GM21526 (cell line): ENCODE measurements around the gene JADE1.

Experiments used
- ATAC-seq: cut with Tn5 transposase; IDR thresholded peaks from one replicate; pipeline ENCODE4 v1.9.1; 2021; ENCODE audit warnings: moderate library complexity; ENCODE audit not compliant: unreplicated experiment, low FRiP score

JADE1 gene

DNA sequence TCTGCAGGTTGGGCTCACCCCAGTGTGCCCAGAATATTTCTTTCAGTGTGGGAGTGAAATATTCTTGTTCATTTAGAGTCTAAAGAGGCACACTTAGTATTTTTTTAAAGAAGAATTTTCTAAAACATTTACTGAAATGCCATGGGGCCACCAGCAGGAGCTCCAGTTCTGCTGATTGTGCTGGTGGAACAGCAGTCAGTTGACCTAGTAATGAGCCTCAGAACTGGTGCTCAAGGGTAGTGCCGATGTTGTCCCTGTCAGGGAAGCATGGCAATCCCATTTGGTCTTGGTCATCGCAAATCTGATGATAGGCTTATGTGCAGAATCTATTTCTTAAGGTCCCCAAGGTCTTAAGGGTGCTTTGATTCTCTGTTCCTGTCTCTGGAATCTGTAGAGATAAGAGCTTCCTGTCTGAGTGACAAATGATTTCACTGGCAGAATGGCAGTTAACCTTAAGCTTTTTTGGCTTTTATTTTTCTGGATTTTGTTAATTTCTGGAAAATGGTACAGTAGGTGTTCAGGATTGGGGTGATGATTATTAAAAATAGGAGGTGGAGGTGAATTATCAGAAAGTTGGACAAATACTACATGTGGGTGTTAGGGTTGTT, 31.3 kb downstream of the JADE1 start:
- no peak for ATAC-seq

DNA sequence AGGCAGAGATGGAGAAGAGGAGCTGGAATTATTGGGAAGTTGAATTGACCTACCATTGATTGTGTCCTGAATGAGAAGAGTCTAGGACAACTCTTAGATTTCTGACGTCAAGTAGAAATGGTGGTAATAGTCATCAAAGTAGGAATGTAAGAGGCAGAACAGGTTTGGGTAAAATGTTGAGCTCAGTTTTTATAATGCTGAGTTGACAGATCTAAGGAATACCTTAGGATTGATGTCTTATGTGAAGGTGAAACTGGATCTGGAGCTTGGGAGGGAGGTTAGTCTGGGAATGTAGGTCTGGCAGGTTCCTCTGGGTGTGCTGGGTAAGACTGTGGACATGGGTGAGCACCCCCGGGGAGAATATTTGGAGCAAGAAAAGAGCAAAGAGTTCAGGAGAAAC, 31.9 kb downstream of the JADE1 start:
- no peak for ATAC-seq

DNA sequence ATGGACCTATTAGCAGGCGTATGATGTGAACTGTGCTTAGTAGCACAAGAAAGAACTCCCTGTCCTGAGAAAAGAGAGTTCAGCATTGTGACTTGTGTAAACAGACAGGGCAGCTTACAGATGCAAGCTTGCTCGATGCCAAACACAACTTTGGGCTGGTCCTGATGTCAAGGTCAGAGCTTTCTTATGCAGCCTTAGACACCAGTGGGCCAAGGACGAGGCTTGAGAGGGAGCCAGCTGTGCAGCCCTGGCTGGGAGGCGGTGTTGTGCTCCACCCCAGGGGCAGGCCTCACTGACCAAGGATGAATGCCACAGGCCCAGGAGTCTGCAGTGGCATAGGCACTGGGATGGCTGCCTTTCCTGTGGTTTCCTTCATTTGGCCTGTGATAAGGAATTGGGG, 35.4 kb downstream of the JADE1 start:
- ATAC-seq = no peak

DNA sequence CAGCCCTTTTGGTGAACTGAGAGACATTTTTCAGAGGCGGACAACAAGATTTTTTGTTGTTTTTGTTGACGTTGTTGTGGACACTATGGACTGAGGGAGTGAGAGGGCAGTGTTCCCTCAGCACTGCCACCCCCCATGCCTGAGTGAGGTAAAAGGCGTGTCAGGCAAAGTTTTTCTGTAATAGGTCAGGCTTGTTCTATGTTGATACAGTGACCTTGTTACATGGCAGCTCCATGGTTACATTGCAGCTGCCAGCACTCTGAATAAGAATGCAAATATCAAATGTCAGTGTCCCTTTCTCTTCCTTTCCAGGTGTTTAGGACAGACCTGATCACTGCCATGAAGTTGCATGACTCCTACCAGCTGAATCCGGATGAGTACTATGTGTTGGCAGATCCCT, 36.6 kb downstream of the JADE1 start:
- no peak for ATAC-seq

DNA sequence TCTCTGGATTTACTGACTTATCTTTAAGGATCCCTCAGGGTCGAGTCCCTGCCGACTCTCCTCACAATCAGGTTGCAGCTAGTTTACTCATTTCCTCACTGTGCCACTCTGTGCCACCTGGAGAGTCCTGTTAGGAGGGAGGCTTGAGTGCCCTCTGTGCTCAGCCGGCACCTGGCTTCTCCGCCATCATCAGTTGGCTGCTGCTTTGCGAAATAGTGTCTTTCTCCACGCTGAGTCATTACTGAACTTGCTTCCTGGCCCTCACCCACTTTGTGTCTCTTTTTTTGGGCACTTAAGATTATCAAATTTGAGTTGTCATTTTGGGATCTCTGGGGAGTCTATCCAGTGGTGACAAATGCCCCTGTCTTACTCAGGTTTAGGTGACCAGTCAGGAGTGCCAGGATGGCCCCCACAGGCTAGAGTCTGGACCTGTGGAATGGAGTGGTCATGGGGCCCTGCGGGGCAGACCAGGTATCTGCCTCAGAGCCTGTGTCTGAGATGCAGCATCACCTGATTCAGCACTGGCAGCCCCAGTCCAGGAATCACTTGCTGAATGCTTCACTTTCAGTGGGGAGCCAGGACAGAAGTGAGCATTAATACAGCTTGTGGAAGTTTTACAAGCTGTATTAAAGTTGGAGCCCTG, 37.7 kb downstream of the JADE1 start:
- no peak for ATAC-seq

DNA sequence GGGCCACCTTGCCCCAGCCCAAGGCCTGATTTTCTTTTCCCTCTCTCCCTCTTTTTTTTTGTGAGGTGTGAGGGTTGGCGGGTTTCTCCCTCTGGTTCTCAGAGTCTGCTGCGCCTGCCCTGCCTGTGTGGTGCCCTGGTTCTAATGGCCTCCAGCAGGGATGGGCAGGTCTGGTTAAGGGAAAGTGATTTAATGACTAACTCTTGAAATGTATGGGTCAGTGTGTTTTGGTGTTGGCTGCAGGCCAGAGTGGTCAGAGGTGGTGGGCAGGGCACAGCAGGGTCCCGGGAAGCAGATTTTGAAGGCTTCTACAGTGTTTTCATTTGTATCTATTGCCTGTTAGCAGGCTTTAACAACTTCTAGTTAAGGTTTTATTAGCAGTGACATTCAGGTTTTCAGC, 39.0 kb downstream of the JADE1 start:
- ATAC-seq = no peak

DNA sequence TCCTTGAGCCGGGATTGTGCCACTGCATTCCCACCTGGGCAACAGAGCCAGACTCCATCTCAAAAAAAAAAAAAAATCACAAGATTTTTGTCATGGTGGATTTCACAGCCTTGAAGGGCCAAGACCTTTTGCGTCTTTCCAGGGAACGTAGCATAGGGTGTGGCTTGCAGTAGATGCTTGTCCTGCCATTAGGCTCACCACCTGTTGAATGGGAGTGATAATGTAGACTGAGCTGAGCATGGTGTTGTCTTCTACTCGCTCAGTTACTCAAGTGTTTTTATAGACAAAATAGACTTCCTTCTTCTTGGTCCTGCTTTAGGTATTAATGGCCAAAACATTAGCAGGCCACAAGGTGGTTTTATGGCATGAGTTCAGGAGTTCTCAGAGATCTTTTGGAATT, 40.8 kb downstream of the JADE1 start:
- no peak for ATAC-seq

DNA sequence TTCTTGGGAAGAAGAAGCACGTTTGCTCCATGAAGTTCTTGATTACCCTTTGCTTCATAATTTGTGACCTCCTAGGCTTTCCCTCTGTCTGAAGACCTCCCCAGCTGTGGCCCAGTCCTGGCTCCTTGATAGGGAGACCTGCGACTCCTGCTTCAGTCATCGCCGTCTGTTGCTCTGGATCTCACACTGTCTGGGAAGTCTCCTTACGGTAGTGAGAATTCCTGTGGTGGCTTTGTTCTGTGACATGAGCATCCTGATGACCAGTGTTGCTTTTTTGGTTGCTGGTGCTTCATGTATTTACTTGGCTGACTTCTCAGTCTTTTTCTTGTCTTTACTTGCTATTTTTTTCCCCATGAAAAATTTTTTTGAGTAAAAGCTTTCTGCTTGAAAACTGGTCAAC, 44.2 kb downstream of the JADE1 start:
- ATAC-seq = no peak

DNA sequence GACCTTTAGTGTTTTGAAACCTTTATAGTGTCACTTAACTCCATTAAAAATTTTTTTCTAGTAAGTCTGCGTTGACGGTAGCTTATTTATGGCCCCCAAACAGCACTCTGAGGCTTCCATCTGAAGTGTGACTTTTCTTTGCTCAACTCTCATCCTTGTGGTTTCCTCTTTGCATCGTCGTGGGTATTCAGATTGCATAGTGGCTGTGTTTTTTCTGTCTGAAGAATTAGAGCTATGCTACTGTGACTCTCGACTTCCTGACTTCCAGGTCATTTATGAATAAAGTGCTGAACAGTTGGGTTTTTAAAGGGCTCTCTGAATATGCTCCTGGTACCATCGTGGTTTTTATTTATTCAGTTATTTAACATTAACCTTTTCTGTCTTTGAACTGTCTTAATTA, 44.9 kb downstream of the JADE1 start:
- ATAC-seq = peak; percentile 52

DNA sequence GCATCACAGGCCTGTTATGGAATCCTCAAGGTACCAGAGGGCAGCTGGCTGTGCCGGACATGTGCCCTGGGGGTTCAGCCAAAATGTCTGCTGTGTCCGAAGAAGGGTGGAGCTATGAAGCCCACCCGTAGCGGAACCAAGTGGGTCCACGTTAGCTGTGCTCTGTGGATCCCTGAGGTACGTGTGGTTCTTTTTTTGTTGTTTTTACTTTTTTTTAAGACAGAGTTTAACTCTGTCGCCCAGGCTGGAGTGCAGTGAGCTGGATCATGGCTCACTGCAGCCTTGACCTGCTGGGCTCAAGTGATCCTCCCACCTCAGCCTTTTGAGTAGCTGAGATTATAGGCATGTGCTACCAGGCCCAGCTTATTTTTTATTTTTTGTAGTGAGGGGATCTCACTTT, 46.1 kb downstream of the JADE1 start:
- no peak for ATAC-seq

DNA sequence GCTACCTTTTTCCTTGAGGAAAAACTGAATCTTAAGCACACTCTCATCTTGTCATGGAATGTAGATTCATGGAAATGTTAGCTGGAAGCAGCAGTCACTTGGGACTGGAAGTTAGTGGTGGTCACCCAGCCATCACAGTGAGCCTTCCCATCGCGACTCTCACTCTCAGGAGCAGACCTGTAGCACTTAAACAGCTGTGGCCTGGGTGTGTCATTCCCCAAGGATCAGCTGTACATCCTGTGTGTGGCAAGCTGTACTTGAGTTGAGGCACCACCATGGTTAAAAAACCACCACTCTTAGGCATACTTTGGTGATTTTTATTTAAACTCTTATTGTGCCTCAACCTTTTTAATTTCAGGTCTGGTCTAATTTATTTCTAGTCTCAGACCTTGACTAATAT, 46.7 kb downstream of the JADE1 start:
- no peak for ATAC-seq

DNA sequence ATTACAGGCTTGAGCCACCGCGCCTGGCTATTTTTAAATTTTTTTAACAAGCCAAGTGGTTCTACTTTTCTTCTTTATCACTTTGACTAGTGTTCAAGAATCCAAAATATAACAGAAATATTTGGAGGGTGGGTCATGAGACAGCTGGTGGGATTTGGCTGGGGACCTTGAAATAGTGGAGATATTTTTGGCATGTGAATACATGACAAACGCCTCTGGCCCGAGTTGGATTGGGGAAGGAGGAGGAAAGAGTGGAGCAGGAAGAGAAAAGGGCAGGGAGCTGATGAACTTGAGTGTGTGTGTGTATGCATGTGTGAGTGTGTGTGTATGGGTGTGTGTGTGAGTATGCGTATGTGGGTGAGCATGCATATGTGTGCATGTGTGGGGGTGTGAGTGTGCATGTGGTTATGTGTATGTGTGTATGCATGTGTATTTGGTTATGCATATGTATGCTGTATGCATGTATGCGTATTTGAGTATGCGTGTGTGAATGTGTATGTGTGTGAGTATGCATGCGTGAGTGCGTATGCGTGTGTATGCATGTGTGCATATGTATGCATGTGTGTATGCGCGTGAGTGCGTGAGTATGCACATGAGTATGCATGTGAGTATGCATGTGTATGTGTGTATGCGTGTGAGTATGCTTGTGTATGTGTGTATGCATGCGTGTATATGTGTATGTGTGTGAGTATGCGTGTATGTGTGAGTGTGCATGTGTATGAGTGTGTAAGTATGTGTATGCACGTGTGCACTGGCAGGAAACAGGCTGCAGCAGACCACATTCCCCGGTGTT, 49.6 kb downstream of the JADE1 start:
- ATAC-seq = no peak

DNA sequence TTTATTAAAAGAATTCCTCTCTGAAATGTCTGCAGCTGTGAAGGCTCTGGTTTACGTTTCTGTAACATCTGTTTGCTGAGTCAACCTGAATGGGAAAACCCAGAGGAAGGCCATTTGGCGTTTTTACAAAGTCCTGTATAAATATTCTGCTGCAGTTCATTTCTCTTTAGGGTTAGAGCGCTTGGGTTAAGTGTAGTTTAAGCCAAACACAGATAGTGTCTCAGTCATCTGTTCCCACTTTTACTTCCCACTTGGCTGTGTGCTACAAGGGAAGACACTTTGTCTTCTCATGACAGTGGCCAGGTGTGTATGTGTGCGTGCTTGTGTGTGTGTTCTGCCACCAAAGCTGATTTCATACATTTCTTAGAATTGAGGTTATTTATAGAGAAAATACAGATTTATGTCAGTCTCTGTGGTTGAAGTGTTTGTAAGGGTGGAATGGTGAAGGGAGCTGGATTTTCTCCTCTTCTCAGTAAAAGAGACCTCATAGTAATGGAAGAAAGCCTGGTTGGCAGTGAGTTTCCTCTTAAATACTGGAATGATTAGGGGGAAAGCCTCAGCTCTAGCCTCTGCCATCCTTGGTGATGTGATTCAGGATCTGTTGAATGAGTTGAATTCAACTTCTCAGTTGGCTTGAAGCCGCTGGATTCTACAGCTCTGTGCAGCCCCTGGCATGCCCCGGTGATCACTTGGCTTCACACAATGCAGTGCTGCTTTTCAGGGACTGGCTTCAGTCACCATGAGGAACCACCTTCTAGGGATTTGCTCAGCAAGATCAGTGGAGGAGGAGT, 50.6 kb downstream of the JADE1 start:
- no peak for ATAC-seq

DNA sequence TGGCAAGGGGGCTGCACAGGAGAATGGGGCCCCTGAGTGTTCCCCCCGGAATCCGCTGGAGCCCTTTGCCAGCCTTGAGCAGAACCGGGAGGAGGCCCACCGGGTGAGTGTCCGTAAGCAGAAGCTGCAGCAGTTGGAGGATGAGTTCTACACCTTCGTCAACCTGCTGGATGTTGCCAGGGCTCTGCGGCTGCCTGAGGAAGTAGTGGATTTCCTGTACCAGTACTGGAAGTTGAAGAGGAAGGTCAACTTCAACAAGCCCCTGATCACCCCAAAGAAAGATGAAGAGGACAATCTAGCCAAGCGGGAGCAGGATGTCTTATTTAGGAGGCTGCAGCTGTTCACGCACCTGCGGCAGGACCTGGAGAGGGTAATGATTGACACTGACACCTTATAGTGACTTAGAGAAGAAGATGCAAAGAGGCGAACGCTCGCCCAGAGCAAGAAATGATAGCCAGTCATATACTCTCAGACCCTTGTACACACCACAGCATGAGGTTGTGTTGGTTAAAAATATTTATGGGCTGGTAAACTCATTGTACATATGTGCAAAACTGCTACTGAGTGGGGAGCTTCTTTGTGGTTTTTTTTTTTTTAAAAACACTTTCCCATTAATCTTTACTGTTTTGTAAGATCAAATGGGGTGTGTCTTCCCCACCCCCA, 52.5 kb downstream of the JADE1 start:
- no peak for ATAC-seq

DNA sequence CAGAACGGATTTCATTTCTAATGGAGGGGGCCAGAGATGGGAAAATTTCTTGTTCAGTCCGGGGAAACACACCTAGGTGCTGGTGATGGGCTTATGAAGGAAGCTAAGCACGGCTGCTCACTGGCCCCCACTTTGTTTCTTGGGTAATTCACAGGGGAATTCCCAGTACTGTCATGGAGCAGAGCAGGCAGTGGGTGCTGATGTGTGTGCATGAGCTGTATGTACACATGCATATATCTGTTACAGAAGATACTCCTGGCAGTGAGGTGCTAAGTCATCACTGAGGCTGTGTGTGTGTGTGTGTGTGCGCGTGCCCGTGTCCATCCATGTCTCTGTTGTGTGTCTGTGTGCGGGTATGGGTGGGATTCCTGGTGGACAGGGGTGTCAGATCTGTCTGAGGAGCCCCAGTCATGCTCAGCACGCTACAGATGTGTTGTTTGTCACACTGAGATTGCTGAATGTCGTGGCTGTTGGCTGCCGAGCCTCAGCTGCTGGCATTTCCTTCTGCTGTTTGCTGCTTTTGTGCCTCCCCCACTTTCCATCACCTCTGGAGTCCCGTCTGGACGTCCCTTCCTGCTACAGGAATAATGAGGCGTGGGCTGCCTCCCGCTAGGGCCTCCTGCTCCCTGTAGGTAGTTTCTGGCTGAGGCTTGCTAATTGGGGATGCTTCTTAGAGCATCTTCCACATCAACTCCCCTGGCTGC, 53.3 kb downstream of the JADE1 start:
- no peak for ATAC-seq

DNA sequence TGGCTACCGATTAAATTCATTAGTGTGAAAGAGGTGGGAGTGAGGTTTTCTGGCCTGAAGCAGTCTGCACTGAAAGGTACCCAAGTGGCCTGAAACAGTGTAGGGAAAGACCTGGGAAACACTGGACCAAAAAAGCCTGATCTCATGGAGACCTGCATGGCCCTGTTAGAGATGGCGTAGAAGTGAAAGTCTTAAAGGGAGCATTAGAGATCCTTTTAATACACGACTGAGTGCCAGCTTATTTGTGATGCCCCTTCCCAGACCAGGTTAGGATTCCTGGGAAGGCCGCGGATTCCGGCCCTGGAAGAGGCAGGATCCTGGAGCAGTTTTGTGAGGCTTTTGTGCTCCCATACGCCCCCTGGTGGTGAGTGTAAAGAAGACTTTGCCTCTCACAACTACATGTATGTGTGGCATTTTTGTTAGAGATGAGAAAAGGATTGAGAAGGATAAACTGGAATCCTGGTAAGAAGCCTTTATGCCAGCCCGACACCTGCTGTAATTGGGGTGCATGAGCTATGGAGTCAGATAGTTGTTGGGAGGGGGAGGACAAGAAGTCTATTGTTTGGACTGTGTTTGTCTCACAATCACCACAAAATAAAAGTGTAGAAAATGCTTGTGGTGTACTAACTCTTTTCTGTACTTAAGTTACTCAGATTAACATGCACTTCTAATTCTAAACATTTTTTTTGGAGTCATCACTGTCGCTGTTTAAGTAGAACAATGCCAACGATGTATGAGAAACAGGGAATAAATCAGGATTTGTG, 54.0 kb downstream of the JADE1 start:
- ATAC-seq = no peak

DNA sequence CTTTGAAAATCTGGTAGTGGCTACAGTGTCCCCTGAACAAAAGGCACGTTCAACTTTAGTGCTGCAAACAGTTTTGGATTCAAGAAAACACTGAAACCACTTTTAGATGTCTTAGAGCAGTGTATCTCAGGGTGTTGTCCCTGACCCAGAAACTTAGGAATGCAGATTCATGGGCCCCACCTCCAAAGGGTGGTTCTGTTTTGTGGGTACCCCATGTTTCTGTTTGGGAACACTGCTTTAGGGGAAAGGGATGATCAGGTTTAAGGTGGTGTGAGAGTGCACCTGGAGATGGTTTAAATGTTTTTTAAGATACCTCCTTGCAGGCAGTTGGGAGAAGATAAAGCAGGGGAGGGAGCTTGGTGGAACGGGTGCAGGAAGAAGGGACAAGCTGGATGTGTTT, 55.6 kb downstream of the JADE1 start:
- no peak for ATAC-seq

DNA sequence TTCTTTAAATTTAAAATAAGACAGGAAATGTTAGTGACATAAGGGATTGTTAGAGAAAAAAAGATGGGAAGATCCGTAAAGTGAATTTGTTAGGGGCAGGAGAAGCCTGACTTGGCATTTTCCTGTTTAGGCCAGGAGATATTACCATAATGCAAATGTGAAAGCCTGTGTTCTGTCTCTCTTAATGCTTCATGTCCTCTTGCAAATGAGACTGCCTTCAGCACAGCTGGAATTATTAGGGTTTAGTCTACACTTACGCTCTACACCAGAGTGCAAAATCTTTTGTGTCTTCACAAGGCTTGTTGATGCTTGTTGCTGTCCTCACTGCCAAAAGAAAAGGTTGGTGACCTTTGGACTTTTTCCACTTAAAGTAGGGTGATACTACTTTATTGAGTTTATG, 56.8 kb downstream of the JADE1 start:
- ATAC-seq = no peak

DNA sequence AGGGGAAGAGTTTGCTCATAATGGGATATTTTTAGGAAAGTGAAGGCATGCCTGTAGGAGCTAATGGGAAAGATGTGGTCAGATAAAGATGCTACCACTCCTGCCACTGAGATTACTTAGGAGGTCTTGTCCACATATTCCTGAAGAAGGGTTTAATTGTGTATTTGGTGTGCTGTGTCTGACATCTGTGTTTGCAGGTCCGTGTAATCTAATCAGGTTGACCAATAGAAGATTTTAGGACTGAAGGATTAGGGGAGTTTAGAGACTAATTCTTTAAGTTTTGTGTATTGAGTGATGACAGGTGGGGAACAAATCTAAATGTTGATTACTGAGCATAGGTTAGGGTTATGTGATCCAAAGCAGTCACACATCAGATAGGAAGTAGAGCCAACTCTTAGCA, 57.2 kb downstream of the JADE1 start:
- ATAC-seq = no peak
